Activated naive CD4-positive, alpha-beta T cell treated with anti-CD3 and anti-CD28 coated beads, Interleukin-2, amount 50 U/mL, for 16 hours (primary cell): ENCODE measurements around the gene LEAP2.

Experiments
- DNase-seq: peaks from one replicate; pipeline ENCODE4 v3.0.0-alpha.2; 2020

Gene LEAP2, protein sequence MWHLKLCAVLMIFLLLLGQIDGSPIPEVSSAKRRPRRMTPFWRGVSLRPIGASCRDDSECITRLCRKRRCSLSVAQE

DNA sequence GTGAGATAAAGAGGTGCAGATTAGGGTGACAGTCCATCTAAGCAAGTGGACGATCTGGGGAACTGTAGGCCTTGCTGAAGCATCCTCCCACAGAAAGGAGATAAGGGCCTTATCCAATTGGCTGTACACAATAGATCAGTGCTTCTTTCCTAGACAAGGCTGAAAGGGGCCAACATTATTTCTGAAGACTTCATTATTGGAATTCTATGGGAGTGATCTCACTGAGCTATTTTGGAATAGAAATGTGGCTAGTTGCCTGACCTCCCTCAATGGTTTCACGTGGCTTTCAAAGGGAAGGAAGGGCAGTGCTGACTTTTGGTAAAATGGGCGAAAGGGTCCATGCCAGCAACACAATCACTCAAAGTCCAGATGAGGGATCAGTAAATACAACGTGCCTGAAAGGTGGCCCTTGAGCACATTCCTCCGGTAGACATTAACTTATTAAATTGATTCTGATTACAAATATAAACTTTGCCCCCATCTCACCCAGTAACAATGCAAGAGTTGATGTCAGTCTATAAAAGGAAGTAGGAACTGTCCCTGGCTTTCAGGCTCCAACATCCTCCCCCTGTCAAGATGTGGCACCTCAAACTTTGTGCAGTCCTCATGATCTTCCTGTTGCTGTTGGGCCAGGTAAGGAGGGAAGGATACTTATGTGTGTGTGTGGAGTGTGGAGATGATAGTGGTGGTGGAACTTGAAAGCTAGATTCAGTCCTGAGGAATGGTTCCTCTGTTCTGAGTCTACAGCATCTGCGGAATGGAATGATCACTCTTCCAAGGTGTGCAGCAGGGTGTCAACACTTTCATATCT lies at the start of gene LEAP2:
Gene LEAP2 (plus strand): TSS at position 550 of the 811 bp plus-strand sequence. CDS start 27 bp downstream, at position 577.
- no peak for DNase-seq

DNA sequence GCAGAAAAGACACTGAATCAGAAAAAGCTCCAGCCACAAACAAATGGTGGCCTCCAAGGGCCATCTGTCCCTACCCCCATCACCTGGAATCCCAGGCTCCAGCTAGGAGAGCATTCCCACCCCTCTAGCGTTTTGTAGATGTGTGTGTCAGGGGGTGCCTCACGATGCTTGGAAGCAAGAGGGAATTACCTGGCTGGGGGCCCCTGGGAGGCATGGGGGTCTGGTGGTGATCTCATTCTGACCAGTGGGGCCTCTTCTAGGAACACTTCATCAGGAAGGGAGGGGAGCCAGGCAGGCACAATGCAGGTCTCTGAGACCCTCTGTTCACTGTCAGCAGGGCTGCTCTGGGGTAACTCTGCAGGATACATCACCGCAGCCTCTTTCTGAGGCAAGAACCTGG lies 49.0 kb upstream of the LEAP2 start:
- DNase-seq = no peak

DNA sequence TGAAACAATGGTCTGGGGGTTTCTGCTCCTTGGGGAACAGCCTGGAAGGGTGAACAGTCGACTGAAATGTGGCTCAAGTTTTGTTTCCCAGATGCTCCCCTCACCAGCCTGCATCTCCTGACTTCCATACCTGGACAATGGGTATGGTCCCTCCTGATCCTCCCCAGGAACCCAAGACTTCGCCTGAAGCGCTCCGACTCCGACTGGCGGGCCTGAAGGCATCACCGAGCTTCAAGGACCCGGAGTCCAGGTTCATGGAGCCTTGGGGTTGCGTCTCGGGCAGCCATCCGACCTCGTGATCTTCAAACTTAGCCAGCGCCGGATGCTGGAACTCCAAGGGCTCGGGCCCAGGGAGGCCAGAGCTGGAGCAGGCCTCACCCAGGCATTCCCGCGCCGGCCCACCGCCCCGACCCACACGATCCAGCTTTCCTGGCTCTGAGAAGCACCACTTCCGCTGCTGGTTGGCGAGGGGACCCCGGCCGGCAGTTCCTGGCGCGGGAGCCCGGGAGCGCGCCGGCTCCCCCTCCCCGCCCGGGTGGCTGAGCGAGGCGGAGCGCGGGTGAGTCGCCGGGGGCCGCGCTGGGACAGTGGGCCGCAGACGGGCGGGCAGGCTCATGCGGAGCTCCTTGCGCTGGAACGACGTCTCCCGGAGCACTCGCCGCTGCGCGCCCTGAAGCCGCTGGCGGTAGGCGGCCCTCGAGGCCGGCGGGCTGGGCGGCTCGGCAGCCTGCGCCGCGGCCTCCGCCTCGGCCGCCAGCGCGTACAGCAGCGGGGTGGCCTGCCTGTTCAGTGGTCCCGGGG lies 48.2 kb upstream of the LEAP2 start:
- DNase-seq = no peak

DNA sequence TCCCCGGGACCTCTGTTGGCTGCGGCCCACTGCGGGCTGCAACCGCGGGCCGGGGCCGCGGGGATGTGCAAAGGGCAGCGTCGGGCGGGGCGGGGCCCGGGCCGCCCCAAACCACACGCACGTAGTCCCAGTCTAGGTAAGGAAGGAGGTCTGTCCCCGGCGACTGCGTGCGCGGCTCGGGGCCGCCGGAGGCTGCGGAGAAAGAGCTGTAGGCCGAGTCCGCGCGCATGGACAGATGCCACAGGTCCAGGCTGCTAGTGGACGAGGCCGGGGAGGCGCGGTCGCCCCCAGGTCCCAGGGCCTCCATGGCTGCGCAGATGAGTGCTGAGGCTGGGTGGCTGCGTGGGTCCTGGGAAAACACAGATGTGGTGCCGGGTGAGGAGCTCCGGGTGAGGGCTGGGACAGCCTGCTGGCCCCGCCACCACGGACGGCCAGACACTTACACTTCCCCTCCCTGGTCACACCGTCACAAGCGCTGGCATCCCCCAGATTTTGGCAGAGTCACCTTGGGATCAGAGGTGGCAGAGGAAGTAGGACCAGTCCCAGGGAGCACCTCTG lies 47.6 kb upstream of the LEAP2 start:
- no peak for DNase-seq

DNA sequence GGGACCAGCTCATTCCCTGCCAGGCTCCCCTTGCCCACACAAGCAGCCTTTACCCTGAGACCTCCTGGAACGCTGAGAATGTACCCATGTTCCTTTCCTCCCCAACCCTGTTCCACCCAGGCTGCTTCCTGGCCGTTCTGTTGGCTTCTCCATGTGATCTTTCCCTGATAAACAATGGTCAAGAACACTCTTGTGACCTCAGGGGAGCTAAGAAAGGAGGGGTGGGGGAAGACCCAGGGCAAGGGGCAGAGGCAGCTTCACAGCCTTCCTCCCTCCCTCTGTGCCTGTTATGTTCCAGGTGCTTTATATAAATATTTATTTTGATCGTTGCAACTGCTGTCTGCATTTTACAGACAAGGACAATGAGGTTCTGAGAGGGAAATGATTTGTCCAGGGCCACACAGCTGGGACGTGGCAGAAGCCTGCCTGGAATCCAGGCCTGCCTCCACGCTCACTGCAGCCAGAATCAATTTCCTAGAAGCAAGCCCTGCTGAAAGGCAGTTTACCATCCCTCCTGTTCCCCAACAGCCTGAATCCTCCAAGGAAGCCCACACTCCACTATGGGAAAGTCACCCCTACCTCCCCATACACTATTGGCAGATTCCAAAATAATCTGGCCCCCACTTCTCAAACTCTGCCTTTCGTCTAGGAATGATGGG lies 46.9 kb upstream of the LEAP2 start:
- no peak for DNase-seq

DNA sequence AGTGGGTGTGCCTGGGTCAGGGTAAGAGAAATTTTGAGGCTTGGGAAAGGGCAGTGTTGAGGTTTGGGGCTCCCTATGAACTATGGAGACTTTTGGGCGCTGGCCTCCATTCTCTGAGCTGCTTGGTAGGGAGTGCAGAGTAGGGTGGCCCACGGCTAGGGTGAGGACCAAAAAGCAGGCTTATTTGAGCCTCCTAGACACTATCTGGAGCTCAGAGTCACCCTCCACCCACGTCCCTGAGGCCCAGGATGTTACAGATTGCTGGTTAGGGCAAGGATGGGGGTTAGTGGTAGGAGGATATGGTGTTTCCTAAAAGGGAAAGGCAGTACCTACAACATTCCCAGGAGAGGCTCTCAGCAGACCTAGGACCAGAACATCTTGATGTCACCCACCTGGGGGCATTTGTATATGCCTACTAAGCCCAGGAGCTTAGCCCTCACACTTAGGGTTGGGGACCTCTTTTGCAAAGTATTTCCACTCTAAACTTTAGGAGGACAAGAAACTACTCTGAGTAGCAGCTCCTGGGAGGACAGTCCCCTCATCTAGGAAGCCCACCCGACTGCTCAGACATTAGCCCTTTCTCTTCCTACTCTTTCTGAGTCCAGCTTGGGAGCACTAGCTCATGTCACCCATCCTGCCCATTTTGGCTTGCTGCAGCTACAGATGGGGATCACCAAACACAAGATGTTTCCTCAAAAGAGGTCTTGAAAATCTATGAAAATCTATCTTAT lies 45.4 kb upstream of the LEAP2 start:
- no peak for DNase-seq

DNA sequence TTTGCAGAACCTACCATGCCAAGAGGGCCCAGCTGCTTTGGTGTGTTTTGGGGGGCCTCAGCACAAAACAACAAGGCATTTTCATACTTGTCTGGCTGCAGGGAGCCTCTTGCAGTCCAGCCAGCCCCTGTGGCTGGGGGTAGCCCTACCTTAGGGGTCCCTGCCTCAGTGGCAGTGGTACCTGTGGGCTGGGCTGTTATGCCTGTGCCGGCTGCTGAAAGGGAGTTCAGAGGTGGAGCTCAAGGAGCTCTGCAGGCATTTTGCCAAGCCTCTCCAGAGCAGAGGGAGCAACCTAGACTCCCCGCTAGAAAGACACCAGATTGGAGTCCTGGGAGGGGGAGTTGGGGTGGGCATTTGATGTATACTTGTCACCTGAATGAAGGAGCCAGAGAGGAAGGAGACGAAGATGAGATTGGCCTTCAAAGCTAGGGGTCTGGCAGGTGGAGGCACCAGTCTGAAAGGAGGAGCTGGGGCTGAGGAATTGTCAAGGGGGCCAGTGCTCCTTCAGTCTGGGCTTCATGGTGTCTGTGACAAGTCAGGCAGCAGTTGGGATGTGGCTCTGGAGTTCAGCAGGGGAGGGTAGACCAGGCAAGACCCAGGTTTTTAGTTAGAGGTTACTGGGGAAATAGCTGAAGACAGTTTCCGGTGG lies 44.5 kb upstream of the LEAP2 start:
- no peak for DNase-seq

DNA sequence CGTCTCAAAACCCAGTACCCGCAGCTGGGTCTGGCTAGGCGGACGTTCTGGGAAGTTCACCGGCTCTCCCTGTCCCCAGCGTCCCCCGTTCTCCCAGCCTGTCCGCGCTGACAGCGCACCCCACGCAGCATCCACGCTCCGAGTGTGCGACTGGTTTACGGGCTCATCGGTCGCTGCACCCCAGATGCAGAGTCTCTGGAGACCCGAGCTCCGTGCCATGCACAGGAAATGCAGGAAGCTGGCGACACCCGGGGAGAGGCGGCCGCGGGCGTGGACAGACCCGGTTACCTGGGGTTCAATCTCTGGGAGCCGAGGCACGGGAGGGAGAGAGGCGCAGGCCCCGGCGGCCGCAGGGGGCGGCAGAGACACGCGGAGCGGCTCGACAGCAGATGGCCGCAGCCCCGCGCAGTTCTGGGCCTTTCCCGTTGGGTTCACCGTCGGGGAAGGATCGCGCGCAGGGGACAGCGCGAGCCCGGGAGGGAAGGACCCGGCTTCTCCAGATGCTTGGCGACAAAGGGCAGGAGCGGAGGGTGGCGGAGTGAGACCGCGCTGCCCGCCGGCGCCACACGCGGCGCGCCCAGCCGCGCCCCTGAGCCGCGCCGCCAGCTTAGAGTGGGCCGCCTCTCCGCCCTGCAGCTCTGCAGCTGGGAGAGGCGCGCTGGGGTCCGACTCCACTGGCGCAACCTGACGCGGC lies 43.6 kb upstream of the LEAP2 start:
- DNase-seq = peak; percentile 75

DNA sequence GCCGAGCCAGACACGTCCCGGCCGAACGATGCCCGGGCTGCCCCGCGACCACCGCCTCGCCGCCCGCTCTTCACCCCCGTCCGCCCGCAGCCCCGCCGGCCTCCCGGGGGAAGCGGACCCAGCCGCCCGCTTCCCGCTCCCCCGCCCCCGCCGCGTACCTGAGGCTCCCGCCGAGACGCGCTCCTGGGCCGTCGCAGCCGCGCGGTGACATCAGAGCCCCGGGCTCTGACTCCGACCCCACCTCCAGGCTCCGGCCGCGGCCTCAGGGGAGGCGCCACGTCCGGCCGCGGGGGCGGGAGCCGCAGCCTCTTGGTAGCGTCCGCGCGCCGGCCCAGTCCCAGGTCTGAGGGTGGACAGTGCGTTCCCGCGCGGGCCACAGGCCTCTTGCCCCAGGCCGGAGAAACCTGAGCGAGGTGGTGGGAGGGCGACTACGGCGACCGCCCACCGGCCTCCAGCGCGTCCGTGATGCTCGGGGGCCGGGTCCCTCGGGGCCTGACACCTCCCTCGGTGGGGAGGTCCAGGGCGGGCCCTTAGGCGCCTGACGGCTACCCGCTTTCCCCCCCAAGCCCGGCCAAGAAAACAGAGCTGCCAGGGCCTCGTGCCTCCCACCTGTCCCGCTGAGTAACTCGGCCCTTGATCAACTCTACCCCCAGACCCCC lies 42.9 kb upstream of the LEAP2 start, which contains the start of gene SHROOM1:
Gene SHROOM1 (minus strand): TSS at position 212 of the 659 bp plus-strand sequence. CDS start 4,507 bp downstream, outside the sequence.
- DNase-seq = peak; percentile 26

DNA sequence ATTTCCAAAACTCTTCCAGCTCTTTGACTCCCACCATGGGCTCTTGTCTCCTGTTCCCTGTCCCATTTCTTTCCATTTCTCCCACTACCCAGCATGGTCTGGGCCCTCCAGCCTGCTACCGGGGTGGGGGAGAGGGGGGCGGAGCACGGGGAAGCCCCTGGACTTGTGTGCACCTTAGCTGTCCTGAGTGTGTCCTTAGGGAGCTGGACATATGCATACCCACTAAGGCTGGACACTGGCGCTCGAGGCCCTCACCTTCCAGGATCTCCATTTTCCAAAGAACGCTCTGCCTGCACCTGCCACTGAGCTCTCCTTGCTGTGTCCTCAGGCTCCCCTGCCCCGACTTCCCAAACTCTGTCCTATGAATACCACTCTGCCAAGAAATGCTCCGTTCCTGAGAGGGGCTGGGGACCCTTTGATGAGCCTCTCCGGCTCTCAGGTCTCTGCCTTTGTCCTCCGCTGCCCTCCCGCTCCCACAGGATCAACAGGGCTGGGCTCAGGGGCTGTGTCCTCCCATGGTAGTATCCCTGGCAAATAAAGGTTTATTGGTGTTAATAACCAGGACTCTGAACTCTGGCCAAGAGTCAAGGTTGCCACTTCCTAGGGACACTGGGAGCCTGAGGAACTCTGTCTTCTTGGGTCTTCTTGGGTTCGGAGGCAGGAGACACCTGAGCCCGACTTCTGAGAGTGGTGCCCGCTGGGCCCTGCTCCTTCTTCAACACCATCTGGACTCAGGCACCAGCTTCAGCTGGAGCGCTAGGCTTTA lies 42.2 kb upstream of the LEAP2 start:
- DNase-seq = no peak

DNA sequence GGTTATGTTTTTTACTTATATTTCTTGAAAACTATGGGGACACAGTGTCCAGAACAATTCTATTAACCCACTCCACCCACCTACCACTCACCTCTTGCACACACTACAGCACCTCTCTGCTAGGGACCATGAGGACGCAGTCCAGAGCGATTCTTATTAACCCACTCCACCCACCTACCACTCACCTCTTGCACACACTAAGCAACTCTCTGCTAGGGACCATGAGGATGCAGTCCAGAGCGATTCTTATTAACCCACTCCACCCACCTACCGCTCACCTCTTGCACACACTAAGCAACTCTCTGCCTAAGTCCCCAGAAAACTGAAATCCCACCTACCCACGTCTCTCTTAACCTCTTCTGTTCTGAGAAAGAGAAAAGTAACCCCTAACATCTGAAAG lies 40.9 kb upstream of the LEAP2 start:
- no peak for DNase-seq

DNA sequence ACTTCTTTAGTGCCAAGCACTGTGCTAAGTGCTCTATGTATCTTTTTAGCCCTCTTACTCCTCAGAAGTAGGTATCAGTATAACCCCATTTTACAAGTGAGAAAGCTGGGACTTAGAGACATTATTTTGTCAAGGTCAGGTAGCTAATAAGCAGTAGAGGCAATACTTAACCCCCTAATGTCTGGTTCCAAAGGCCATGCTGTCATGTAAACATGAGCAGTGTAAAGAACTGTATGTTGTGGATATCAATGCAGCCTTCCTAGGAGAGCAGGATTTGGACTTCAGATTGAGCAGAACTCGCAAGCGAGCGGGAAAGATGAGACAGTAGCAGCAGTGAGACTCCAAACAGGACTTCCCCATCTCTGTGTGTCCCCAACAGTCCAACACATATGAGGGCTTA lies 39.4 kb upstream of the LEAP2 start:
- DNase-seq = no peak

DNA sequence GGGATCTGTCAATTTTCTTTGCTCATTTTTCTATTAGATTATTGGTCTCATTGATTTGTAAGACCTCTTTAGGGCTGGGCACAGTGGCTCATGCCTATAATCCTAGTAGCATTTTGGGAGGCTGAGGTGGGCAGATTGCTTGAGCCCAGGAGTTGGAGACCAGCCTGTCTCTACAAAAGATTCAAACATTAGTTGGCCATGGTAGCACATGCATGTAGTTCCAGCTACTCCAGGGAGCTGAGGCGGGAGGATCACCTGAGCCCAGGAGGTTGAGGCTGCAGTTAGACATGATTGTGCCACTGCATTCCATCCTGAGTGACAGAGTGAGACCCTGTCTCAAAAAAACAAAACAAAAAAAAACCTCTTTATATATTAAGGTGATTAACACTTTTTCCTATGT lies 36.6 kb upstream of the LEAP2 start:
- no peak for DNase-seq

DNA sequence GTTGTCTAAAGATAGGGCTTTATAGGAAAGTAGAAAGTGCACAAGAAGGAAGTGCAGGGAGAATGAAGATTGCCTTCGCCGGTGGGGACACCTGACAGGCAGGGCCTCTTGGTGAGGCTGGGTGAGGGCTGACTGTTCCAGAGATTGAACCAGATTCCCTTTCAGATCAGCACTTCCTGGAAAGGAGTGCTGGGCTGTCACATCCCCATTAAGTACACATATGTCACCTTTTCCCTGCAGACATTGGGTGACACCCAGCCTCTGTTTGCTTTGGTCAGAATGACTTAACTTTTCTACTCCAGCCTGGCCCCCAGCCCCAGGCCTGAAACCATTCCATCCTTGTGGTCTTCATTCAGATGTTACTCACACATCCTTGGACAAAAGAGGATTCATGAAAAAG lies 35.6 kb upstream of the LEAP2 start:
- DNase-seq = no peak

DNA sequence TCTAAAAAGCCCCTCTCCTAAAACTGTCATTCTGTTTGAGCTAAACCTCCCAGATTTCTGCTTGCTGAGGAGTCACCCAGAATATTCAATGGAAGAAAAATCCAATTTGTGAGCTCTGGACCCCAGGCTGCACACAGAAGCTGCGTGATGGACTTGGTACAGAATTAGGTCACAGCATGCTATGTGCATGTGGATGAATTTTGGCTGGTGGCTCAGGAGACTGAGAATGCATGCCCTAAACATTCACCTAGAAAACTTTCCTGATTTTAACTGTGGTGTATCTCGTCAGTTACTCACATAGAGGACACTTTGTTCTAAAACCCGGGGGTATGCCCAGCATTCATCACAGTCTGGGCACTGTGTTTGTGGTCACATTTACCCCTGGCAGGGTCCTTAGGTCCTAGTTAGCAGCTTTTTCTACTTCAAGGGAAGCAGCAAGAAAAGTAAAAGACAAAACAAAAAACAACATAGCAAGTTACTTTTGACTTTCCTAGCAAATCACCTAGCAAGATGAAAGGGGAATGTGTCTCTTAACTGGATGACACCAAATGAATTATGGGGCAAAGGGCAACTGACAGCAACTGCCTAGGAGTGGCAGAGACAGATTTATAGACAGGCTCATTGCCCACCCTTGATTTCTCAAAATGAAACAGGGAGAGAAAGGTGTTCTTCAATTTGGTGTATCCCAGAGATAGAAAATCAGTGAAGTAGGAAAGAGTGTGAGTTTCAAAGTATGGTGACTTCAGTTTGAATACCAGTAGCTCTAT lies 34.8 kb upstream of the LEAP2 start:
- no peak for DNase-seq

DNA sequence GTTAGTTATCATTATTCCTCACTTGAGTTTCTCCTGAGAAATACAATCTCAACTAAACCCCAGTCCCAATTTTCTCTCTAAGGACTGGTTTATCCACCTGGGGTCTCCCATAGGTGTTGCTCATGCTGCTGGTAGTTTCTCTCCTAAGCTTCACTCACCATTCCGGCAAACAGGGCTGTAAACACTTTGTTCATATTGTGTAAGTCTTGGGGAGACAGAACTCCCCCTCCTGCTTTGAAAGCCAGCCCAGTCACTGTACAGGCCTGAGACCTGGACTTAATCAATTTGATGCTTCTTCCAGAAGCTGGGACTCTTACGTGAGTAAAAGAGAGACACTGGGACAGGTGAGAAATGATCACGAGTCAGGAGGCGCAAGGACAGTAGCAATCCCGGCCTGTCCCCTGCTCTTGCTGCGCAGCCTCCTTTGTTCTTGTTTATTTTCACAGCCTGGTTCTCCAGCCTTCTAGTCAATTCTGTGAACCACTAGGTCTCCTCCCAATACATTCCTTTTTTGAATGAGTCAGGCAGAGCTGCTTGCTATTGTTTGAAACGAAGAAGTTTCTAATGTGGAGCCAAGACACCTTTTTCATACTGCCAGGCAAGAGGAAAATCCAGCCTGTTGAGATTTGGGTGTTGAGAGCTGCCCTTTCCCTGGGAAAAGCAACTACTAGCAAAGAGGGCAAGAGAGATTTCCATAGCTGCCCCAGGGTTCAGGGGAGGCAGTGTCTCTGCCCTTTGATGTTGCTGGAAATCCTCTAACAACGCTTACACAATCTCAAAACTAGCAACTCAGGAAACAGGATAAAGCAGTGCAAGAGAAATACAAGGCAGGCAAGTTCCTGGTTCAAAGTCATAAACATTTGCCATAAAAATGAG lies 33.8 kb upstream of the LEAP2 start:
- DNase-seq = no peak

DNA sequence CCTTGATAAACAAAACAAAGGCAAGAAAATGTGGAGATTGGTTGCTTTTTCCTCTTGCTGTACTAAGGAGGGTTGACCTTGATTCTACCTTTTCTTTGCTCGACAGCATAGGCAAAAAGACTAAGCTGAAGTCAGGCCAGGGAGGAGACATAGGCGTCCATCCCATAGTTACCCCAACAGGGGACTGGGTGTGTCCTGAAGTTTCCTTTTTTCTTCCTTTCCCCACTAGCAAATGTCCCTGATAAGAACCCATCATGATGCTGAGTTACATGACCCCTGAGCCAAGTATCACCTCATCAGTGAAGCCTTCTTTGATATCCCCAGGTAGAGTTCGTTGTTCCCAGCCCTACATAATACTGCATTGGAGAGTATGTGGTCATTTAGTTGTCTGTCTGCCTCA lies 33.2 kb upstream of the LEAP2 start:
- DNase-seq = no peak

DNA sequence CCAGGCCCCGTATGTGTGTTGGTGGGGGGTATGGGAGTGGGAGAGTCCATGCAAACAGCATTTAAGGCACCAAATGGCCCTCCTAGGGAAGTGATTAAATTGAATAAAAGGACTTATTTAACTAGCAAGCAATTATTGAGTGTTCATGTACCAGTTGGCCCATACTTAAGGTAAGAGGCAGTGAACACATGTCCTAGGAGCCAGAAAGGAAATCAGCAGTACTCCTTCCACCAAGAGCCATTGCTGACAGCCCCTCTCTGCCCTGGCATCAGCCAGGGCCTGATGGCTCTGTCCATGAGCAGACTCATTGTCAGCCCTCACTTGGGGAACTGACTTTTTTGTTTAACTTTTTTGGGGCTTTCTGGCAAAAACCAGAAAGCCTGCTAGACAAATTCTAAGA lies 32.6 kb upstream of the LEAP2 start:
- no peak for DNase-seq
